ENCODE measurements around the gene CADM4. TPM values are rescaled to one million over a fixed set of nuclear protein-coding genes. Genes with fewer than 3 reads are reported as not detected.

Gene CADM4
- total RNA-seq, 1 experiment from 2014 or later: 28.7 TPM

DNA sequence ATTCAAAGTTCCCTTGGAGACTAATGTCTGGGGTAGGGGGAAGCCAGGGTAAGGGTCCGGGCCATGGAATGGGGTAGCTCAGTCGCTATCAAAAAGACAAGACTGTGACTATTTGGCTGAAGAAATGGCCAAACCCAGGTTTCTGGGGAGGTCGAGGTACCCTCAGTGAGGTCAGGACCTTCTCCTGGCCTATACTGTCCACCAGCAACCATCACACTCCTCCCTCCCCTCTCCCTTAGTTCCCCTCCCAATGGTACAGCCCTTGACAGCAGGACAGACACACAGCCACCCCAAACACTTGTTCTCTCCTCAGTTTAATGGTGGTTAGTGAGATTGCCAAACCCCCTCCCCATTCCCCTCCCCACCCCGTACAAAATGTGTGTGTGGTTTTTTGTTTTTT, 17.6 kb downstream of the CADM4 start:
- Histone ChIP-seq H3K9me3 (ENCODE audit: control insufficient read depth in 1 of 2, insufficient read depth in 1 of 2, low read depth in 1 of 2, low read length in 2 of 2) (no peaks in the 10 kb centered on the region), H3K4me1 (ENCODE audit: control insufficient read depth in 1 of 2, insufficient read depth in 2 of 2, low read length in 2 of 2) (peaks cover 19 to 39% of the 10 kb centered on the region in 2 experiments), H3K4me3 (replicated peaks in 1 of 2; ENCODE audit: low read depth in 1 of 2, low read length in 2 of 2) (no peak overlapping the region), H4K20me1 (ENCODE audit: insufficient read depth) (no peaks in the 10 kb centered on the region), H3K27ac (ENCODE audit: low read depth, low read length) (no peak overlapping the region), H3K9ac (ENCODE audit: low read length) (no peak overlapping the region), H3K36me3 (ENCODE audit: control insufficient read depth in 1 of 2, insufficient read depth in 2 of 2, low read length in 2 of 2) (no peaks in the 10 kb centered on the region), H3K9me2 (ENCODE audit: insufficient read depth) (no peaks in the 10 kb centered on the region), H3K79me2 (ENCODE audit: insufficient read depth, low read length) (peaks cover 20% of the 10 kb centered on the region), H3K27me3 (ENCODE audit: insufficient read depth, low read length) (no peaks in the 10 kb centered on the region), H3K4me2 (ENCODE audit: low read length) (no peak overlapping the region), H2AFZ (ENCODE audit: low read depth, low read length, poor library complexity, severe bottlenecking) (no peak overlapping the region)
- intact Hi-C loops (cut with micrococcal nuclease): no loop called here
- no peak for ATAC-seq
- ChIA-PET POLR2A (no interaction called here), CTCF (interaction anchor here (1.0 kb wide), 1 partner anchor 89 kb away, joined by 3 read pairs; the partner anchor contains the start of gene ZNF575), RAD21 (ENCODE audit: low non-redundant PET in 1 of 2, low total read pairs in 2 of 2, uncharacterized antibody in 2 of 2, unreplicated experiment in 2 of 2) (no interaction called here)
- no peak for DNase-seq (ENCODE audit: low read depth, low spot score)
- BruUV-seq (replicated peaks): no TSS peak
- TF ChIP-seq EZH2phosphoT487 (IDR thresholded peaks at IDR 0.05; ENCODE audit: borderline replicate concordance): no peak

DNA sequence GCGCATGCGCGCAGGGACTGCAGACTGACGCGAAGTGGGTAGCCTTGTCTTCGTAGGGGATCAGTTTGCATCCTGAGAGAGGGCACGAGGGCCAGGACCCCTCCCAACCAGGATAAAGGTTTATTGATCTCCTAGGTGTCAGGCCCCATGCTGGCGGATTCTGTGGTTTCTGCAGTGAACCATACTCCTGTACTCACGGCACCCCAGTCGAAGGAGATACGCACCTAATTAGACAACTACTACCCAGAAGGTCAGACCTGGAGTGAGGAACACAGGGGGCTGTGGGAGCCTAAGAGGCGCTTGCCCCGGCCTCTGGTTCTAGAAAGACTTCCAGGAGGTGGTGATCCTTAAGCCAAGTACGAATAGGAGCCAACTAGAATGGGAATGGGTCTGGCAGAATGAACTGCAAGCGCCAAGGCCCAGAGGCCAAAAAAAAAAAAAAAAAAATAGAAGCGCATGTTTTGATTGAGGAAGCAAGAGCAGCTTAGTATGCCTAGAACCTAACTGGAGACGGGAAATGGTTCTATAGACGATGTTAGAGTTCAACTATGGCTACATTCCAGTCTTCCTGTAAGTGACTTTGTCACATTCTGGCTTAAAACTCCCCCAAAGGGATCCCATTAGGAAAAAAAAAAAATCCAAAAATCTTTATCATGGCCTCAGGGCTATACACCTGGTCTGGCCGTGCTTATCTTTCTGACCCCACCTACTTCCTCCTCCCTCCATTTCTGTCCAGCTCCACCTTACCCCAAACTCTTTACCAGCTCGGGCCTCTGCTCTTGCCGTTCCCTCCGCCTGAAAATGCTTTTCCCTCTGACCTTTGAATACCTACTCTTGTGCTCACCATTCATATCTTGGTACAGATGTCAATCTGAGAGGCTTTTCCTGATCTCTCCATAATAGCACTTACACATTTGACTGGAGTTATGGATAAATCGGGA, 19.3 kb downstream of the CADM4 start:
- intact Hi-C loops (cut with micrococcal nuclease): no loop called here
- TSS peak; percentile 82 for BruUV-seq (replicated peaks)
- Histone ChIP-seq H3K9me3 (ENCODE audit: control insufficient read depth in 1 of 2, insufficient read depth in 1 of 2, low read depth in 1 of 2, low read length in 2 of 2) (no peaks in the 10 kb centered on the region), H3K4me3 (replicated peaks in 1 of 2; ENCODE audit: low read depth in 1 of 2, low read length in 2 of 2) (peak overlapping the region; percentile 77 to 84), H3K27me3 (ENCODE audit: insufficient read depth, low read length) (no peaks in the 10 kb centered on the region), H3K4me2 (ENCODE audit: low read length) (peak overlapping the region; percentile 99), H3K36me3 (ENCODE audit: control insufficient read depth in 1 of 2, insufficient read depth in 2 of 2, low read length in 2 of 2) (no peaks in the 10 kb centered on the region), H3K9me2 (ENCODE audit: insufficient read depth) (no peaks in the 10 kb centered on the region), H3K9ac (ENCODE audit: low read length) (peak overlapping the region; percentile 72), H3K4me1 (ENCODE audit: control insufficient read depth in 1 of 2, insufficient read depth in 2 of 2, low read length in 2 of 2) (peaks cover 19 to 39% of the 10 kb centered on the region in 2 experiments), H2AFZ (ENCODE audit: low read depth, low read length, poor library complexity, severe bottlenecking) (no peak overlapping the region), H3K27ac (ENCODE audit: low read depth, low read length) (peak overlapping the region; percentile 91), H4K20me1 (ENCODE audit: insufficient read depth) (no peaks in the 10 kb centered on the region), H3K79me2 (ENCODE audit: insufficient read depth, low read length) (peaks cover 27% of the 10 kb centered on the region)
- ATAC-seq (no peak), DNase-seq (ENCODE audit: low read depth, low spot score) (no peak)
- RAD21 ChIA-PET (ENCODE audit: low non-redundant PET in 1 of 2, low total read pairs in 2 of 2, uncharacterized antibody in 2 of 2, unreplicated experiment in 2 of 2): no interaction called here
- CTCF ChIA-PET: no interaction called here
- TF ChIP-seq POLR2AphosphoS5 (IDR thresholded peaks at IDR 0.05; ENCODE audit: low read depth, low read length): peak; percentile 20; the same call in 1 of the 2 replicates
- TF ChIP-seq, protein P1, sequence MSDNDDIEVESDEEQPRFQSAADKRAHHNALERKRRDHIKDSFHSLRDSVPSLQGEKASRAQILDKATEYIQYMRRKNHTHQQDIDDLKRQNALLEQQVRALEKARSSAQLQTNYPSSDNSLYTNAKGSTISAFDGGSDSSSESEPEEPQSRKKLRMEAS (IDR thresholded peaks at IDR 0.05): no peak
- POLR2A ChIA-PET: no interaction called here
